Hematopoietic multipotent progenitor cell treated with erythropoietin and hydrocortisone succinate and interleukin-3 and kit ligand, for 17 days (in vitro differentiated cells): Measurements from ENCODE around the gene BATF.

ENCODE experiments used
- DNase-seq: peaks from one replicate; pipeline ENCODE4 v3.0.0-alpha.2; 2015; ENCODE audit warnings: low spot score

Gene BATF

GRCh38 chr14:75563931-75564330 is 41.7 kb downstream of the BATF start:
- no peak for DNase-seq

DNA sequence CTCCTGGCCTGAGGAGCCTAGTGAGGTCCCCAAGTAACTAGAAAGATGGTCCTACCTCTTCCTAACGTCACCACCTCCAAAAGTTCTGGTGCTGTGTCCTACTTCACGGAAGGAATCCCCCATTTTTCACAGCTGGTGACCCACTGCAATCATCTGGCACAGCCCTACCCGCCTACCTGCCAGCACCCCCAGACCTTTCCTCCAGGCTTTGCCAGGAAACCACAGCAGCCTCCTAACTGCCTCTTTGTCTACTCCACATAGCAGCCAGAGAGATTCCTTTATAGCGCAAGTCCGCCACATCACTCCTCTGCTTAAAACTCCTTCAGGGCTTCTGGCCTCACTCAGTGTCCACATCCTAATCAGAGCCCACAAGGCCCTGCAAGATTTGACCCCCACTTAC is 42.8 kb downstream of the BATF start:
- DNase-seq, result no peak

DNA sequence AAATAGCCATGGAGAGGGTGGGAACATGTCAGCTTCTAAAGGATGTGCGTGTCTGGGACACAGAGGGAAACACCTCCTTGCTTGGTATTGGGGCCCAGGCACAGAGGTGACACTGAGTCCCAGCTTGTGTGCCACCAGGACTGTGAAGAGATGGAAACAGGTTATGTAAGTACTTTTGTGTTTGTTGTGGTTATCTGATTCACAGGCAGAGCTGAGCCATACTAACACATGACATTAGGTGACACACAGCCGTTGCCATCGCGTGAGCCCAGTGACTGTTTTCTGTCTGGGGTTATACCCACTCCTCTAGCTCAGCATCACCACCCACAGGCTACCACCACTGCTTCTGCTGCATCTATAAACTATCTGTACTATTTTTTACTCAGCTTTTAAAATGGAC is 44.1 kb downstream of the BATF start:
- DNase-seq, result no peak

DNA sequence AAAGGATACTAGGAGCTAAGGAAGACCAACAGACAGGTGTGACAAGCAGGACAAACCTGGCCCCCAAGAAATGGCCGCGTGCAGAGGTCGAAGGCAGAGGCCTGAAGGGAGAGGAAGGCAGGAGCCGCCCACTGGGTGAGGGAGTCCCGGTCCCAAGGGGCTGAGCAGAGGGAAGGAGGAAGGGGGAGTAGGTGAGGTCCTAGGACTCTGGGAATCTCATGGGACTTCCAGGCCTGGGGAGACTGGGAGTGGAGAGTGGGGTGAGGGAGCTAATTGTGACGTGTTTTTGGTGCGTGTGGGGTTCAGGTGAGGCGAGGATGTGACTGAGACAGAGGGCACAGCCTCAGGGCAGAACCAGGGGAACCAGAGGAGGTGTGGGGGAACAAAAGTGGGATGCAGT is 44.5 kb downstream of the BATF start:
- DNase-seq, result no peak

DNA sequence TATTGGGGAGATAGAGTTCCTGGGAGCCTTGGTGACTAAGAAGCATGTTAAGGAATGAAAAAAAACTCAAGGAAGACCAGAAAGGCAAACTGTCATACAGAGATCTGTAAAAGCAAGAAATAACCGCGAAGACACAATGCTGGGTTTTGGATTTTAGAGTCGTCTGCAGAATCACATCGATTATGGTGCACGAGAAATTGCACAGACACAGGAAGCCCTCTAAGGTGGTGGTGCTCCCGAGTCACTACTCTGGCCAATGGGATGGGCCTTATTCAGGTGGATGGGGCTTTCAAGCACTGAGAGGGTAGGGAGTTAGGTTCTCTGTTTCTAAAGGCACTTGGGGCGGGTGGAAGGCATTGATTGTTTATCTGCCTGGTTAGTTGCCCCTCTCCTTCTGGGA is 45.9 kb downstream of the BATF start:
- DNase-seq, result no peak

DNA sequence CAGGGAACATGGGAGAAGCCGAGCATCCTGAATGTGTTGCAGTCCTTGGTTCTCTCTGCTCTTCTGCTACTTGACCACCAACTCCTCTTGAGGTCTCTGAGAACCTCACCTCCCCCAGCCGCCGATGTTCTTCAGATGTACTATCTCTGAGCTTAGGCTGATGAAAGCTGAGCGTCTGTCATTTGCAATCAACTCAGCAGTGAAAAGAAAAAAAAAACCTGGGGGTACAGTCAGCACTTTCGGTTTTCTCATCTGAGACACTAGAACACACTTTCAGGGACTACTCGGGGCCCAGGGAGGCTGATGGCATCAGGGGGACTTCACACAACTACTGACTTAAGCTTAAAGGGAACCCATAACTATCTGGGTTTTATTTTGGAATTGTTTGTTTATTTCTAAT is 46.5 kb downstream of the BATF start:
- no peak for DNase-seq

- DNase-seq, result no peak
Measured at GRCh38 chr14:75570797-75571196, 48.5 kb downstream of the BATF start.

DNA sequence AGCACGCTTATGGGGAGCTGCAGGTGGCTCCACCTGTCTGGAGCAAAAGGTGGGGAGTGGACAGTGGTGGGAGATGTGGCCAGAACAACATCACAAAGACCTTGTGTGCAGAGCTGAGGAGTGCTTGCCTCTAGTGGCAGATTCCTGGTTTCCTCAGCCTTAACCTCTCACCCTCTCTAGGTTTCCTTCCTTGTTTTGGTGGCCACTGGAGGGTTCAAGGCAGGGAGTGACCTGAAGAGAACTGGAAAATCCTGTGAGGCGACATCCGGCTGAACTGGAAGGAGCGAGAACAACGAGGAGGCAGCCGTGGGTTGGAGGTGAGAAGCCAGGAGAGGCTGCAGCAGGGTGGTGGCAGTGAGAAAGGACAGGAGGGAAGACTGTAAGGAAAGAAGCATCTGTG is 49.8 kb downstream of the BATF start:
- no peak for DNase-seq

GRCh38 chr14:75577090-75577489 is 54.8 kb downstream of the BATF start:
- DNase-seq, result no peak

GRCh38 chr14:75577729-75578101 is 55.4 kb downstream of the BATF start:
- peak; percentile 47 for DNase-seq

DNA sequence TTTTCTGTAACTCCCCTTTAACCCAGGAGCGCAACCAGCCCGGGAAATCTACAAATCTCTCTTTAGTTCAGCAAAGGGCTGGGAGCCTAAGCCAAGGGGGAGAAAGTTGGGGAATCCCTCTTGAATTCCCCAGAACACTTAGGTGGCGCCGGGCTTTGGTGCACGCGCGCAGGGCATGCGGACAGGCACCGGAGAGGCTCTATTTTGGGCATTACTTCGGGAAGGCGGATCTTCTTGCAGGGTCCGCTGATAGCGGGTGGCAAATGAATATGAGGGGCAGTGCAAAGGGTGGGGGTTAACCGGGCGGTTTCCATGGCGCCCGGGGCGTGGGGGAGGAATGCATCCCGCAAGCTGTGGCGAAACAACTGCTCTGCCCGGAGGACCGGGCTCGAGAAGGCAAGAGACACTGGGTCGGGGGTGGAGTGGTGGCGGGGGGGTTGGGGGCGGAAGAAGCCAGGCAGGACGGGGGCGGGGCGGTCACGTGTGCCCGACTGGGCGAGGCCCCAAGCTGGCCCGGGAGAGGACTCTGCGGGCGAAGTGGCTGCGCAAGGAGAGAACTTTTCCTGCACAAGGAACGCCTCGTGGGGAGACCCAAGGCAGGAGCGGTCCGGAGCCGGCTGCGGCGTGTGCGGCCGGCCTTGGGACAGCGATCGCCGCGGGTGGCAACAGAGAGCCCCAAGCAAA is 56.0 kb downstream of the BATF start, which contains the start of gene FLVCR2:
Gene FLVCR2 (plus strand): TSS at position 519 of the 684 bp plus-strand sequence. CDS start 353 bp downstream, outside the sequence.
- no peak for DNase-seq

DNA sequence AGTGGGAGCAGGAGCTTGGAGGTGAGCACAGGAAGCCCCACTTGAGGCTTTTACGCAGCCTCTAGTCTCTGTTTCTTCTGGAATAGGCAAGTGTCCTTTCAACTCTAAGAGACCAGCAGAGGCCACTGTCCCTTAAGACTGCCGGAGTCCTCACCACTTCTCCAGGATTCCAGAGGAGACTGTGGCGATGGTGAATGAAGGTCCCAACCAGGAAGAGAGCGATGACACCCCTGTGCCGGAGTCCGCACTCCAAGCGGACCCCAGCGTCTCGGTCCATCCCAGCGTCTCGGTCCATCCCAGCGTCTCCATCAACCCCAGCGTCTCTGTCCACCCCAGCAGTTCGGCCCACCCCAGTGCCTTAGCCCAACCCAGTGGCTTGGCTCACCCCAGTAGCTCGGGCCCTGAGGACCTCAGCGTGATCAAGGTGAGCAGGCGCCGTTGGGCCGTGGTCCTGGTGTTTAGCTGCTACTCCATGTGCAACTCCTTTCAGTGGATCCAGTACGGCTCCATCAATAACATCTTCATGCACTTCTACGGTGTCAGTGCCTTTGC is 56.6 kb downstream of the BATF start:
- no peak for DNase-seq

GRCh38 chr14:75579338-75579864 is 57.1 kb downstream of the BATF start:
- DNase-seq, result no peak

DNA sequence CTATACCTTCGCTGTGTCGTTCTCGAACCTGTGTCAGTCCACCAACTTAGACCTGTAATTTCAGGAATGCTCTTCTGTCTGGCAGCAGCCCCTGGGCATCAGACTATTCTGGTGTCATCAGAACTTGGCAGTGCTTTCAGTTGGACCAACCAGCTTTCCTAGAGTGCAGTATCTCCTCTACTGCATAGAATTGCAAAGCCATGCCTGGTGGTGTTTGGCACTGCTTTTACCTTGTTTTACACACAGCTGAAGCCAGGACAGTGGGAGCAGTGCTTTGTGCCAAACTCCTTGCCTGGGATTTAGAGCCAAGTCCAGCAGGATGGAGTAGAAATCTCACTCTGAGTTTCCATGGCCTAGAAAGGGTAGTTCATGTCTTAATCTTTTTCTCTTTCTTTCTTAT is 57.6 kb downstream of the BATF start:
- DNase-seq, result no peak

DNA sequence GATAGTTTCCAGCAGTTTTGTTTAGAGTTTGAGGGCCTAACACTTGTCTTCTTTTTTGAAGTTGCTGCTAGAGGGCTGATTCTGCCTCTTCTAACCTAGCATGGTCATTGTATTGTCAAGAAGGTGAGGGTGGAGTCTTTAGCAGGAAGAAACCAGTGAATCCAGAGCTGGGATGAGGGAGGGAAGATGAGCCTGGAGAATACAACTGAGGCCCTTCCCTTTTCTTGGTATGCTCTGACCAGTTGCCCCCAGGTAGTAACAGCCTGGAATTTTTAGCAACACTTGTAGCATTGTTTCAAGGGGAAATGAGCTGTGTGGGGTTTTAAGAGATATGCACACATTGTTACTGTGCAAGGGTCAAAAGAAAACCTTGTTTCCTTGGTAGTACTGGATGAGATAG is 65.1 kb downstream of the BATF start:
- no peak for DNase-seq

DNA sequence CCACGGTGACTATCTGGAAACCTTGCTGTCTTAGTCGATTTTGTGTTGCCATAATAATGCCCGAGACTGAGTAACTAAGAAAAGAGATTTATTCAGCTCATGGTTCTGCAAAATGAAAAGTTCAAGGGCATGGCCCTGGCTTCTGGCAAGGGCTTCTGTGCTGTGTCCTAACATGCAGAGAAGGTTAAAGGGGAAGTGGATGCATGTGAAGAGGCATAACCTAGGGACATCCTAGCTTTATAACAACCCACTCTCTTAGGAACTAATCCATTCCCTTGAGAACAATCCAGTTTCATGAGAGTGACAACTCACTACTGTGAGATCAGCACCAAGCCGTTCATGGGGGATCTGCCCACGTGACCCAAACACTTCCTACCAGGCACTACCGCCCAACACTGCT is 67.7 kb downstream of the BATF start:
- no peak for DNase-seq

DNA sequence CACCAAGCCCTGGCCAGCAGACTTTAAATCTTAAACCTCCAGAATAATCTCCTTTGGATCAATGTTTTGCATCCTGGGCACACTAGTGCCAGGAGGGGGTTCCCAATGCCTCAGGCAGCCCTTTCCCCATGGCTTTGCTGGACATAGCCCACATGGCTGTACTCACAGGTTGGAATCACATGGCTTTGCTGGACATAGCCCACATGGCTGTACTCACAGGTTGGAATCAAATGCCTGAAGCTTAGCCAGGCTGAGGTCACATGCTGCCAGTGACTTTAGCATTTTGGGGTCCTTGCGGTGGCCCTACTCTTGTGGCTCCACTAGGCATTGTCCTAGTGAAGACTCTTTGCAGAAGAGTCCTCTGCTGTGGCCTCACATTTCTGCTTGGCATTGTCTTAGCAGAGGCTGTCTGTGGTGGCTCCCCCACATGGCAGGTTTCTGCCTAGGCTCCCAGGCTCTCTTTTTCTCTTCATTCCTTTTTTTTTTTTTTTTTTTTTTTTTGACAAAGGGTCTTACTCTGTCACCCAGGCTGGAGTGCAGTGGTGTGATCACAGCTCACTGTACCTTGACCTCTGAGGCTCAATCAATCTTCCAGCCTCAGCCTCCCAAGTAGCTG is 69.2 kb downstream of the BATF start:
- no peak for DNase-seq

- DNase-seq, result no peak
Measured at GRCh38 chr14:75591987-75592575, 69.8 kb downstream of the BATF start.

GRCh38 chr14:75595226-75595625 is 73.0 kb downstream of the BATF start:
- DNase-seq, result no peak
